ENCODE results near the gene CTBP2.
"Not testable (repeated sequence)": the region's sequence is repeated elsewhere in the genome, so short reads cannot be mapped to it uniquely, and the experiment has no call there.

Gene CTBP2

DNA sequence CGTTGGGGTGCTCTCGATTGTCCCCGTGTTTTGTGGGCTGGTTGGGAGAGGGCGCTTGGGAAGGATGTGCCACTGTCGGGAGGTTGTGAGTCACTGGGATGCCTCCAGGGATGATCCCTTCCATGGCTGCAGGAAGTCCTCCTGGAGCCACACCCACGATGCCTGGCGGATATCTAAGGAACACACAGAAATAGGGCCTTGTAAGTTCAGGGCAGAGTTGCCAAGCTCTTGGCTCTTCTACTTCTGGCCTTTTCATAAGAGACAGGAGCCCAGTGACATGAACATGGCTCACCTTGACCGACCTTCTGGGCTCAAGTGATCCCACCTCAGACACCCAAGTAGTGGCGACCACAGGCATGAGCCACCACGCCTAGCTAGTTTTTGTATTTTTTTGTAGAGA lies 170.8 kb downstream of the CTBP2 start:
- no peak overlapping the region for H3K27ac ChIP-seq (ENCODE audit: low read depth, low read length)
- H3K36me3 ChIP-seq (ENCODE audit: control insufficient read depth, low read length), result peaks cover 31% of the 10 kb centered on the region

DNA sequence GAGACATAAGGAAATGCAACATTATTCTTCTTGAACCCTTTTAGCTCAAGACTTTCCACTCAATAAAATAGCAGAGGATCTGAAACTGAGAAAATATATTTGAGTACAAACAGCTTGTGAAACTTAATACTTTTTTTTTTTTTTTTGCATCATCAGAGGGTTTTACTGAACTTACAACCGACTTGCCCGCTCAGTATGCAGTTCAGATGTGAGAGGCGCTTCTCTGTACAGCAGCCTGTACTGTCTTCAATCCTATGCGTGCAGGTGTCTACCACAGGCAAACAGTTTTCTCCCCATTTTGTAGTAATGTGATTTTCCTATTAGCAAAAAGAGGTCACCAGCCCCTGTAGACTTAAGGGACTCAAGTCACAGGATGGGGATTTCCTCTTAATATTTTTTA lies 171.6 kb downstream of the CTBP2 start:
- not testable (repeated sequence) for H3K27ac ChIP-seq (ENCODE audit: low read depth, low read length); H3K4me2 ChIP-seq (ENCODE audit: low read length); H3K4me1 ChIP-seq (ENCODE audit: control insufficient read depth, low read length); H3F3A ChIP-seq (ENCODE audit: control insufficient read depth, insufficient read depth); H3K9me3 ChIP-seq (ENCODE audit: control insufficient read depth, insufficient read depth, low read length); H4K20me1 ChIP-seq (ENCODE audit: control insufficient read depth, insufficient read depth, low read depth, low read length); H3K79me2 ChIP-seq (ENCODE audit: control insufficient read depth, low read length); H3K9me2 ChIP-seq (replicated peaks; ENCODE audit: control insufficient read depth, low read length); H3K27me3 ChIP-seq (ENCODE audit: control insufficient read depth, low read length); H3K4me3 ChIP-seq (ENCODE audit: low read length)
- H3K36me3 ChIP-seq (ENCODE audit: control insufficient read depth, low read length), result peaks cover 37% of the 10 kb centered on the region

More for the DNA sequence above, 170.8 kb downstream of the CTBP2 start:
- Histone ChIP-seq H3K4me3 (ENCODE audit: low read length) (no peak overlapping the region), H3K9me3 (ENCODE audit: control insufficient read depth, insufficient read depth, low read length) (no peaks in the 10 kb centered on the region), H3K4me2 (ENCODE audit: low read length) (no peak overlapping the region), H4K20me1 (ENCODE audit: control insufficient read depth, insufficient read depth, low read depth, low read length) (no peaks in the 10 kb centered on the region), H3F3A (ENCODE audit: control insufficient read depth, insufficient read depth) (no peaks in the 10 kb centered on the region), H3K9me2 (replicated peaks; ENCODE audit: control insufficient read depth, low read length) (no peaks in the 10 kb centered on the region), H3K4me1 (ENCODE audit: control insufficient read depth, low read length) (no peaks in the 10 kb centered on the region), H3K79me2 (ENCODE audit: control insufficient read depth, low read length) (no peaks in the 10 kb centered on the region), H3K27me3 (ENCODE audit: control insufficient read depth, low read length) (no peaks in the 10 kb centered on the region)
- TF ChIP-seq CTCF (IDR thresholded peaks at IDR 0.05; ENCODE audit: low read depth, low read length, poor library complexity, severe bottlenecking), result no peak
- no peak for TF ChIP-seq EZH2phosphoT487 (IDR thresholded peaks at IDR 0.05; ENCODE audit: borderline replicate concordance, low read length)

DNA sequence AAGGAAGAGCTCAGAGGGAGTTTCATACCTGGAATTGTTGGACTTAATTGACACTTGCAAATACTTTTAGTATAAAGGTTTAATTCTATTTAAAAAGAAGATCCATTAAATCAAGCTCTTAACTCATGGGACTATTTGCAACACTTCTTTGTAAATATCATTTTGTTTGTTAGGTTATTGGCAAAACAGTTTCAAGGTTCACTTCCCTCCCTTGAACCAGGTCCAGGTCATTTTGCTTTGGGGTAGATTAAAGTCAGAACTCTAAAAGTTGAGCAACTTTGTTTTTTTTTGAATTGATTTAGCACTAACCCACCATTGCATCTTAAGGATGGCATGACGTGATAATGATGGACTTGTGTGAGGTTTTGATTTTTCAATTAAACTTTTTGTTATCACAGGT lies 172.6 kb downstream of the CTBP2 start:
- Histone ChIP-seq H3K36me3 (ENCODE audit: control insufficient read depth, low read length) (peaks cover 42% of the 10 kb centered on the region), H3K9me3 (ENCODE audit: control insufficient read depth, insufficient read depth, low read length) (no peaks in the 10 kb centered on the region), H3K4me1 (ENCODE audit: control insufficient read depth, low read length) (no peaks in the 10 kb centered on the region), H4K20me1 (ENCODE audit: control insufficient read depth, insufficient read depth, low read depth, low read length) (no peaks in the 10 kb centered on the region), H3K4me3 (ENCODE audit: low read length) (no peak overlapping the region), H3K4me2 (ENCODE audit: low read length) (no peak overlapping the region), H3F3A (ENCODE audit: control insufficient read depth, insufficient read depth) (no peaks in the 10 kb centered on the region), H3K27me3 (ENCODE audit: control insufficient read depth, low read length) (no peaks in the 10 kb centered on the region), H3K9me2 (replicated peaks; ENCODE audit: control insufficient read depth, low read length) (no peaks in the 10 kb centered on the region), H3K79me2 (ENCODE audit: control insufficient read depth, low read length) (no peaks in the 10 kb centered on the region), H3K27ac (ENCODE audit: low read depth, low read length) (no peak overlapping the region)
- no peak for TF ChIP-seq EZH2phosphoT487 (IDR thresholded peaks at IDR 0.05; ENCODE audit: borderline replicate concordance, low read length)

DNA sequence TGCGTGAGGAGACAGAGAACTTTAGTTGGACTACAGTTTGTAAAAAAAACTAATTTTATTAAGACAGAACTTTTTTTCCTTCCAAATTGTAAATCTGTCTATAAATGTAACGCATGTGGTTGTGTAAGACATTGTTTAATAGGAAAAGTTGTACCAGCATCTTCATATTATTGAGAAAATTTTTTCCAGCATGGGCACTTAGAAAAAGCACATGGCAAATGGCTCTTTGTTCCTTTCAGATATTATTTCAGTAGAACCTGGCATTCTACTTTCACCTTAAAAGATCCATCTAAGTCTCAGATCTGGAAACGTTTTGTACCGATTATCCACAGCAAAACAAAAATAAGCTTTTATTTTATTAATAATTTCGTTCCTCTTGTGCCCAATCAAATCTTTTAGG lies 175.2 kb downstream of the CTBP2 start:
- H3K9me2 ChIP-seq (replicated peaks; ENCODE audit: control insufficient read depth, low read length), result no peaks in the 10 kb centered on the region
- H3K27ac ChIP-seq (ENCODE audit: low read depth, low read length), result no peak overlapping the region
- no peaks in the 10 kb centered on the region for H4K20me1 ChIP-seq (ENCODE audit: control insufficient read depth, insufficient read depth, low read depth, low read length)
- no peak overlapping the region for H3K4me3 ChIP-seq (ENCODE audit: low read length)
- H3K4me2 ChIP-seq (ENCODE audit: low read length), result no peak overlapping the region
- H3F3A ChIP-seq (ENCODE audit: control insufficient read depth, insufficient read depth), result no peaks in the 10 kb centered on the region
- H3K9me3 ChIP-seq (ENCODE audit: control insufficient read depth, insufficient read depth, low read length), result no peaks in the 10 kb centered on the region
- TF ChIP-seq EZH2phosphoT487 (IDR thresholded peaks at IDR 0.05; ENCODE audit: borderline replicate concordance, low read length) (no peak), CTCF (IDR thresholded peaks at IDR 0.05; ENCODE audit: low read depth, low read length, poor library complexity, severe bottlenecking) (no peak)
- H3K79me2 ChIP-seq (ENCODE audit: control insufficient read depth, low read length), result peaks cover under 1% of the 10 kb centered on the region
- no peaks in the 10 kb centered on the region for H3K4me1 ChIP-seq (ENCODE audit: control insufficient read depth, low read length)
- H3K36me3 ChIP-seq (ENCODE audit: control insufficient read depth, low read length), result peaks cover 49% of the 10 kb centered on the region
- H3K27me3 ChIP-seq (ENCODE audit: control insufficient read depth, low read length), result no peaks in the 10 kb centered on the region
